HG03103 (cell line): ENCODE data around the gene FBXL17.
"Not testable (repeated sequence)": the region's sequence is repeated elsewhere in the genome, so short reads cannot be mapped to it uniquely, and the experiment has no call there.

Source experiments
- ATAC-seq: cut with Tn5 transposase; IDR thresholded peaks from one replicate; pipeline ENCODE4 v1.9.1; 2021; ENCODE audit warnings: low read depth; ENCODE audit not compliant: unreplicated experiment

Gene FBXL17

GRCh38 chr5:108315829-108316228, 66.1 kb downstream of the FBXL17 start:
- ATAC-seq: no peak

DNA sequence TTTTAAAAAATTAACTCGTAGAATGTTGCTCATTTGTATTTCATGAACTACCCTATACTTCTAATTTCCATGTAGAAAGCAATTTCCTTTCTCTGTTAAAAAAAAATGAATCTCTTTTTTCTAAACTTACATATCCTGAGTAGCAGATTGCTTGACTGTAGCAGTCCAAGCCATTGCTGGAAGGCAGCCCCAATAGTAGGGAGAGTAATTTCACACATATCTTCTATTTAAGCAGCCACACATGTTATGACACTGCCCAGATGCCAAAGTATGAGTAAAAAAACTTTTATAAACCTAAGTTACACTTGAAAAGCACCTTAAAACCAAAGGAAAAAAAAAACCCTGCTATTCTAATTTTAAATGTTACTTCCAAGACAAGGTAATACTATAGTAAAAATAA, 69.6 kb downstream of the FBXL17 start:
- ATAC-seq: no peak

DNA sequence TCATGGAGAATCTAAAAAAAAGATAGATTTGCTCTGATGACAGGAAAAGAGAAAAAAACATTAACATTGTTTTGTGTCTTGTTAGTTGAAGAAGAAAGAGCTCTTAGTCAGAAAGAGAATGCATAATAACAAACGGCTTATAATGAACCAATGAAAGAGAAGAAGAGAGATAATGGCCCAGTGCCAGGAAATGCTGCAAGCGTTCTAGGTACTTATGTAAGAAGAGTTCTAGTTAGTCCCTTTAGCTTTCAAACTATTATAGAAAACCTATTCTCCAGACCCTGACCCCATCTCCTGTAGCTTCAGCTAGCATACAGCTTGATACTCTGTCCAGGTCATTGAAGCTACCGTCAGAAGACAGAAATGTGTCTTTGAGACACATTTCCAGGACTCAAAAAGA, 70.2 kb downstream of the FBXL17 start:
- ATAC-seq: no peak

GRCh38 chr5:108303611-108304010, 78.3 kb downstream of the FBXL17 start:
- no peak for ATAC-seq

- ATAC-seq: no peak
Observed at GRCh38 chr5:108303086-108303485, 78.8 kb downstream of the FBXL17 start.

- no peak for ATAC-seq
Observed at GRCh38 chr5:108297042-108297601, 84.8 kb downstream of the FBXL17 start.

- ATAC-seq: no peak
Observed at GRCh38 chr5:108295578-108296368, 86.1 kb downstream of the FBXL17 start.

DNA sequence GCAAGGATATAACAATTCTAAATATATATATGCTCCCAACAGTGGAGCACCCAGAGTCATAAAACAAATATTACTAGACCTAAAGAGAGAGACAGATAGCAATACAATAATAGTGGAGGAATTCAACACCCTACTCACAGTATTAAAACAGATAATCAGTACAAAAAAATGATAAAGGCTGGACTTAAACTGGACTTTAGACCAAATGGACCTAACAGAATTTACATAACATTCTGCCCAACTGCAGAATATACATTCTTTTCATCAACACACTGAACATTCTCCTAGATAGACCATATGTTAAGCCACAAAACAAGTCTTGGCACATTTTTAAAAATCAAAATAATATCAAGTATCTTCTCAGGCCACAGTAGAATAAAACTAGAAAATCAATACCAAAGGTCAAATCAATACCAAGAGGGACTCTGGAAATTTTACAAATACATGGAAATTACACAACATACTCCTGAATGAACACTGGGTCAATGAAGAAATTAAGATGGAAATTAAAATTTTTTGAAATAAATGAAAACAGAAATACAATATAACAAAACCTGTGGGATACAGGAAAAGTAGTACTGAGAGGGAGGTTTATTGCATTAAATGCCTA, 100.8 kb downstream of the FBXL17 start:
- no peak for ATAC-seq

DNA sequence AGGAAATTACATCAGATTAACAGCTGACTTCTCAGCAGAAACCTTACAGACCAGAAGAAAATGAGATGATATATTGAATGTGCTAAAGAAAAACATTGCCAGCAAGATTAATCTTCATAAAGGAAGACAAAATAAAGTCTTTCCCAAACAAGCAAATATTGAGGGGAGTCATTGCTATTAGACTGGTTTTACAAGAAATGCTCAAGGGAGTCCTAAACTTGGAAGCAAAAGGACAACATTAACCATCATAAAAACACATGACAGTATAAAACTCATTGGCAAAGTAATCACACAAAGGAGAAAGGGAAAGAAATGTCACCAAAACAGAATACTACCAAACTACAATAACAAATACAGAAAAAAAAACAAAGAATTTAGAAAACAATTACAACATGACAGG, 101.7 kb downstream of the FBXL17 start:
- ATAC-seq: no peak

GRCh38 chr5:108278285-108279240, 103.3 kb downstream of the FBXL17 start:
- no peak for ATAC-seq

GRCh38 chr5:108276187-108277050, 105.5 kb downstream of the FBXL17 start:
- no peak for ATAC-seq

DNA sequence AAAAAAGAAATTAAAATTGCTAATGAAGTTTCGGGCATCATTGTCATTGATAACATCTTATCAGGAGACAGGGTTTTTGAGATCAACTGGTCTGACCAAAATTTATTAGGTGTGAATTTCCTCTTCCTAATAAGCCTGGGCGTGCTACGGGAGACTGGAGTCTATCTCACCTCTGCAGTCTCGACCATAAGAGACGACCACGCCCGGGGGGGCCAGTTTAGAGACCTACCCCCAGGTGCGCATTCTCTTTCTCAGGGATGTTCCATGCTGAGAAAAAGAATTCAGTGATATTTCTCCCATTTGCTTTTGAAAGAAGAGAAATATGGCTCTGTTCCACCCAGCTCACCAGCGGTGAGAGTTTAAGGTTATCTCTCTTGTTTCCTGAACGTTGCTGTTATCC, 107.8 kb downstream of the FBXL17 start:
- ATAC-seq: not testable (repeated sequence)

DNA sequence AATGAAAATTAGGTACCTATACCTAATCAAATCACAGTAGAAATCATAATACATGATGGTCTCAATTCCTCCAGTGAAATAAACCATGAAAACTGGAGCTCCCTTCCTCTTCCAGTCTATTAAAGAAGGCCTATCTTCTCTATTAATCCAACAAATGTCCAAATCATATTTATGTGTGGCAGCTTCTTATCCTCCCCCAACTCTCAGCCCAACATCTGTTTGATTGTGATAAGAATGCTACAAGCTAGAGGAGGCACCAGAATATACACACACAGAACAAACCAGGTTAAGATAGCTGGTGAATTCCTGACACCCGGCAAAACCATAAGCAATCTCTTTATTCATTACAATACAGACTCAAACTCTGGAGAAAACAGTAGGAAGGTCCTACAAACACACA, 110.8 kb downstream of the FBXL17 start:
- no peak for ATAC-seq

GRCh38 chr5:108266242-108266641, 115.7 kb downstream of the FBXL17 start:
- no peak for ATAC-seq

- no peak for ATAC-seq
Observed at GRCh38 chr5:108264533-108264932, 117.4 kb downstream of the FBXL17 start.

- ATAC-seq: no peak
Observed at GRCh38 chr5:108263338-108263737, 118.6 kb downstream of the FBXL17 start.

DNA sequence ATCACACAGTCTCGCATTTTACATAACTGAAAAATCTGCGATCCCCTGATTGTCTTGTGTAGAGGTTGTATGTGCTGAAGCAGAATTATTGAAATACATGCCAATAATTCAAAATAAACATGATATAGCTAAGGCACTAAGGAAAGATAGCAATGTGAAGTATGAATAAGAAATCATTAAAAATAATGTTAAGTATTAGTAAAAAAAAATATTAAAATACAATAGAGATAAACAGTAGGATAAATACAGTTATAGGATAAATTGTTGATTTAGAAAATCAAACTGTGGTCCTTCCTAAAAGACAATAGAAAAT, 121.1 kb downstream of the FBXL17 start:
- no peak for ATAC-seq

GRCh38 chr5:108260117-108260857, 121.6 kb downstream of the FBXL17 start:
- peak; percentile 89 for ATAC-seq

DNA sequence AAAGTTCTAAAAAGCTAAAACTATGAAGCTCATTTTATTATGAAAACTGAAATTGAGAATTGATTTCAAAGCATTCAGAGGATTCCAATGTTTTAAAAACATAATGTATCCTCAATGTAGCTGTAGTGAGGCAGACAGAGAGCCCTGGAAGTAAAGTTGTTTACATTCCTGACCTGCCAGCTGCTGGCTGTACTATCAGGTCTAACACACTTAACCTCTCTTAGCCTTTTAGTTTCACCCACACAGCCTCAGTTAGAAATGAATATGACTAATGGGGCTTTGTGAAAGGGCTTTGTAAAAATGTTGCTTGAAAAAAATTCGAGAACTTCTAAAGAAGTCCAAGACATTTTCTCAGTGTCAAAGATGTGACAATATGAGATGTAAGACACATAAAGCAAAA, 122.6 kb downstream of the FBXL17 start:
- ATAC-seq: no peak
